Measurements from ENCODE around the gene CAMK1D. TPM values are rescaled to one million over a fixed set of nuclear protein-coding genes. Genes with fewer than 3 reads are reported as not detected.

The CAMK1D gene
- total RNA-seq, 1 experiment from 2014 or later, result 6.3 TPM

GRCh38 chr10:12826800-12827372, 477.5 kb downstream of the CAMK1D start:
- H3K9me3 Mint-ChIP-seq, result no peaks in the 10 kb centered on the region
- H3K18ac ChIP-seq (ENCODE audit: insufficient read length, low read depth, low read length), result no peak overlapping the region
- no peak overlapping the region for H3T11ph ChIP-seq (ENCODE audit: low read length)
- peaks cover 0 to 4% (median 0%) of the 10 kb centered on the region in 3 experiments; a peak in 3 of 7 replicates for H3K36me3 Mint-ChIP-seq (ENCODE audit: insufficient read depth in 1 of 3, low read depth in 3 of 3)
- H2AFZ ChIP-seq (ENCODE audit: low read length), result no peak overlapping the region
- H4K5ac ChIP-seq (ENCODE audit: insufficient read length, low read depth, low read length), result no peak overlapping the region
- H3K23me2 ChIP-seq (ENCODE audit: insufficient read length, low read depth, low read length, poor library complexity, severe bottlenecking), result no peaks in the 10 kb centered on the region
- no peak for DNase-seq
- H3K79me2 ChIP-seq (ENCODE audit: insufficient read depth, low read length), result no peaks in the 10 kb centered on the region
- H3K4ac ChIP-seq (ENCODE audit: low read depth, low read length), result no peak overlapping the region
- no peak overlapping the region for H3K9ac ChIP-seq (ENCODE audit: extremely low read depth, insufficient read length, low read length)
- H2BK120ac ChIP-seq (ENCODE audit: low read depth, low read length, poor library complexity, severe bottlenecking), result no peak overlapping the region
- H3K27me3 Mint-ChIP-seq (ENCODE audit: low read depth), result no peaks in the 10 kb centered on the region; the same call in 1 of the 2 replicates
- H3K56ac ChIP-seq (ENCODE audit: insufficient read length, low read depth, low read length), result no peak overlapping the region
- H4K20me1 ChIP-seq (ENCODE audit: control insufficient read depth, insufficient read depth, insufficient read length), result no peaks in the 10 kb centered on the region
- WGBS (ENCODE audit: extremely low coverage, insufficient read length, low lambda C conversion rate), result no CpG with 5 or more reads among the region's 6 CpGs
- no peak overlapping the region for H3K4me3 Mint-ChIP-seq
- no peaks in the 10 kb centered on the region for H3K79me1 ChIP-seq (ENCODE audit: insufficient read depth, low read depth, low read length, poor library complexity, severe bottlenecking)
- H3K23ac ChIP-seq (ENCODE audit: insufficient read length, low read depth, low read length), result no peak overlapping the region
- no peak overlapping the region for H2BK15ac ChIP-seq (ENCODE audit: low read depth, low read length)
- H3K27ac ChIP-seq (ENCODE audit: insufficient read length, low read depth, low read length), result no peak overlapping the region
- no peak overlapping the region for H2BK12ac ChIP-seq (ENCODE audit: insufficient read length, low read depth, low read length)
- peaks cover 0 to 16% of the 10 kb centered on the region in 2 experiments; a peak in 2 of 4 replicates for H3K4me1 Mint-ChIP-seq
- no peaks in the 10 kb centered on the region for H3K9me3 ChIP-seq (ENCODE audit: control insufficient read depth, low read depth, low read length)
- TF ChIP-seq CTCF (conservative IDR thresholded peaks at IDR 0.05), result no peak
- H3K27me3 ChIP-seq (ENCODE audit: insufficient read depth, low read length), result no peaks in the 10 kb centered on the region
- H3K27ac Mint-ChIP-seq, result 0 out of 7 replicates have a peak overlapping the region, but pooled peaks of 1 of the 3 experiments have one; percentile 26
- no peak overlapping the region for H2BK5ac ChIP-seq (ENCODE audit: insufficient read length, low read length)
- no peak overlapping the region for H3K4me2 ChIP-seq (ENCODE audit: insufficient read depth, insufficient read length, low read length)
- no peak overlapping the region for H3K14ac ChIP-seq (ENCODE audit: insufficient read depth, low read length)
- H2BK20ac ChIP-seq (ENCODE audit: low read depth, low read length, poor library complexity, severe bottlenecking), result no peak overlapping the region
- H4K8ac ChIP-seq (replicated peaks; ENCODE audit: insufficient read length, low read depth, low read length), result no peak overlapping the region
- no peak overlapping the region for H2AK5ac ChIP-seq (ENCODE audit: insufficient read length, low read length)
- no peak overlapping the region for H4K91ac ChIP-seq (ENCODE audit: insufficient read length, low read depth, low read length)
- no peaks in the 10 kb centered on the region for H3K4me1 ChIP-seq (ENCODE audit: insufficient read depth, low read length)

Measured in H9 (cell line).